Psoas muscle (tissue), 8 donors: ENCODE measurements around the gene IL18R1. TPM values are rescaled to one million over a fixed set of nuclear protein-coding genes. Genes with fewer than 3 reads are reported as not detected.

Source experiments
- ATAC-seq, 4 donors: fragments of 200-7000 bp; cut with Tn5 transposase; one replicate each; pipeline ENCODE4 v1.9.1; 2020; ENCODE audit warnings: moderate library complexity in 3 of 4, mild to moderate bottlenecking in 2 of 4
- DNase-seq, 2 donors: peaks; one replicate each; pipeline ENCODE4 v3.0.0-alpha.2; 2020
- H3K27ac ChIP-seq: fragments of 200-600 bp; one replicate; pipeline ENCODE4 v1.8.0; 2022
- H3K27me3 ChIP-seq, 3 donors: fragments of 200-600 bp in 1 of 3; one replicate each; pipeline versions ENCODE4 v1.6.1 to v1.8.0; 2013 to 2022; ENCODE audit warnings: low read length in 2 of 3, mild to moderate bottlenecking in 2 of 3, moderate library complexity in 1 of 3; ENCODE audit not compliant: insufficient read depth in 3 of 3
- H3K36me3 ChIP-seq, 2 donors: fragments of 200-600 bp in 1 of 2; one replicate each; pipeline versions ENCODE4 v1.6.1 to v1.8.0; 2013 to 2022; ENCODE audit warnings: low read depth in 1 of 2, mild to moderate bottlenecking in 1 of 2, moderate library complexity in 1 of 2; ENCODE audit not compliant: insufficient read depth in 1 of 2
- H3K4me1 ChIP-seq: fragments of 200-600 bp; one replicate; pipeline ENCODE4 v1.8.0; 2022
- H3K4me3 ChIP-seq: fragments of 200-600 bp; one replicate; pipeline ENCODE4 v1.8.0; 2022; ENCODE audit warnings: mild to moderate bottlenecking
- H3K9me3 ChIP-seq: fragments of 200-600 bp; one replicate; pipeline ENCODE4 v1.8.0; 2022
- WGBS, 3 donors: extraction: QIAGEN DNeasy Blood & Tissue Kit; methylation state at CpG; one replicate each; pipeline versions ENCODE4 v1.1.6 to v1.1.7; 2013; 5-methylcytosine and 5-hydroxymethylcytosine counted together
- intact Hi-C, 2 donors: fragments of 100-400 bp; cut with DNase I; formaldehyde crosslinking; loops; one replicate each; pipeline versions ENCODE4 v1.11.0 to v1.14.2; 2022
- polyA plus RNA-seq, 3 donors: library from polyadenylated mRNA; stranded (reverse); fragments of 200-250 nt; gene quantifications; one replicate each; pipeline ENCODE4 v1.2.3, GENCODE V29; 2013
- total RNA-seq, 4 donors: library from RNA; stranded (reverse); fragmentation: NEBNext Ultra II Directional in 2 of 4; extraction: Animal tissue kit (Norgen Biotek cat#: 25700) in 2 of 4; gene quantifications; one replicate each; pipeline versions ENCODE4 v1.2.1 to v1.2.4, GENCODE V29; 2021 to 2023
- TF ChIP-seq, protein P1 (sequence below): fragments of 200-600 bp; IDR thresholded peaks from one replicate; pipeline ENCODE4 v1.8.0; 2022; ENCODE audit warnings: antibody characterized with exemption
- donor health status: healthy with polysubstance abuse.
- donor health status: DM: no; HTN: no; CAD: no; lungs with moderate emphysema.
- donor health status: Bipolar disorder and iron deficiency.
- donor health status: healthy.
- donor health status: DM: yes; HTN: yes; CAD: no.
- donor health status: DM: no; HTN: no; CAD: no.
- donor health status: DM: no; HTN: no; CAD: no.
- donor health status: DM: yes; HTN: yes; CAD: no.

IL18R1 gene
- total and polyA plus RNA-seq, 7 donors: 0.26 to 2.1 (median 0.83) TPM

DNA sequence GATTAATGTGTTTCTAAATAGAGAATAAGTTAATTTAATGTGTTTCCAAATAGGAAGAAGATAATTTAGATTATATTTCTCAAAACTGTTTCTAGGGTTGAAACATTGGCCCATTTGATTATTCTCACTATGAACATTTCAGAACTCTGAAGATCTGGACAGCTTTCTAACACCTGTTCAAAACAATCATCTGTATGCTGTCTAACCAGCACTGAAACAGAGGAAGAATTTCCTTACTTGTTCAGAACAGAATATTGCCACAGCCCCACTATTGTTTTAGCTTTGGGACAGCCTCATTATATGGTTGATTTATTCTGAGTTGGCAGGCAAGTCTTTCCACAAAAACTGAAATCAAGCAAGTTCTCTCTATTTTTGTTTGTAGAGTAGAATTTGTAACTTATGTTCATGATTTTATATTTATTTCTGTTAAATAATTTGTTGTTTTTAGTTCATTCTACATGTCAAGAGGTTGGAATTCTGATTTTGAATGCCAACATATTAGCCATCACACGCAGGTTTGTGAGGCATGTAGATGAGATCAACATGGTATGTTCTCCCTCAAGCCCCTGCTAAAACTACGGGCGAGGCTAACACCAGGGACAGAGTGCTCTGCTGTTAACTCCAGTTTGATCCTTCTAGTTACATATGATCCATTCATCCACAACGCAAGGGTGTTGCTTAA lies 78.5 kb downstream of the IL18R1 start:
- H3K4me3 ChIP-seq: no peak overlapping the region
- H3K9me3 ChIP-seq: no peaks in the 10 kb centered on the region
- TF ChIP-seq, protein P1, sequence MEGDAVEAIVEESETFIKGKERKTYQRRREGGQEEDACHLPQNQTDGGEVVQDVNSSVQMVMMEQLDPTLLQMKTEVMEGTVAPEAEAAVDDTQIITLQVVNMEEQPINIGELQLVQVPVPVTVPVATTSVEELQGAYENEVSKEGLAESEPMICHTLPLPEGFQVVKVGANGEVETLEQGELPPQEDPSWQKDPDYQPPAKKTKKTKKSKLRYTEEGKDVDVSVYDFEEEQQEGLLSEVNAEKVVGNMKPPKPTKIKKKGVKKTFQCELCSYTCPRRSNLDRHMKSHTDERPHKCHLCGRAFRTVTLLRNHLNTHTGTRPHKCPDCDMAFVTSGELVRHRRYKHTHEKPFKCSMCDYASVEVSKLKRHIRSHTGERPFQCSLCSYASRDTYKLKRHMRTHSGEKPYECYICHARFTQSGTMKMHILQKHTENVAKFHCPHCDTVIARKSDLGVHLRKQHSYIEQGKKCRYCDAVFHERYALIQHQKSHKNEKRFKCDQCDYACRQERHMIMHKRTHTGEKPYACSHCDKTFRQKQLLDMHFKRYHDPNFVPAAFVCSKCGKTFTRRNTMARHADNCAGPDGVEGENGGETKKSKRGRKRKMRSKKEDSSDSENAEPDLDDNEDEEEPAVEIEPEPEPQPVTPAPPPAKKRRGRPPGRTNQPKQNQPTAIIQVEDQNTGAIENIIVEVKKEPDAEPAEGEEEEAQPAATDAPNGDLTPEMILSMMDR: no peak
- no peak overlapping the region for H3K27ac ChIP-seq
- H3K36me3 ChIP-seq: no peaks in the 10 kb centered on the region
- H3K4me1 ChIP-seq: no peaks in the 10 kb centered on the region
- WGBS, 3 donors: 44 to 61% (median 50%) methylated on average over 4 of the region's 4 CpGs
- no peak for DNase-seq
- no peak for ATAC-seq
- H3K27me3 ChIP-seq: no peaks in the 10 kb centered on the region
- intact Hi-C loops: no loop called here

- no peak for ATAC-seq
- no peak for DNase-seq
- H3K4me3 ChIP-seq: no peak overlapping the region
- no peaks in the 10 kb centered on the region for H3K27me3 ChIP-seq
- no peaks in the 10 kb centered on the region for H3K4me1 ChIP-seq
- intact Hi-C loops: no loop called here
- WGBS, 3 donors: 89 to 93% (median 92%) methylated on average over 2 of the region's 2 CpGs
- no peak overlapping the region for H3K27ac ChIP-seq
- H3K9me3 ChIP-seq: no peaks in the 10 kb centered on the region
- TF ChIP-seq, protein P1: no peak
- H3K36me3 ChIP-seq: no peaks in the 10 kb centered on the region
These were observed 79.2 kb downstream of the IL18R1 start for GRCh38 chr2:102434655-102435381.

GRCh38 chr2:102435741-102436140 lies 80.1 kb downstream of the IL18R1 start:
- H3K27me3 ChIP-seq: no peaks in the 10 kb centered on the region
- WGBS, 3 donors: 79 to 93% (median 88%) methylated on average over 2 of the region's 2 CpGs
- no peaks in the 10 kb centered on the region for H3K4me1 ChIP-seq
- H3K4me3 ChIP-seq: no peak overlapping the region
- H3K9me3 ChIP-seq: no peaks in the 10 kb centered on the region
- H3K27ac ChIP-seq: no peak overlapping the region
- no peaks in the 10 kb centered on the region for H3K36me3 ChIP-seq
- TF ChIP-seq, protein P1: no peak
- ATAC-seq (no peak), DNase-seq (no peak)
- intact Hi-C loops: no loop called here

DNA sequence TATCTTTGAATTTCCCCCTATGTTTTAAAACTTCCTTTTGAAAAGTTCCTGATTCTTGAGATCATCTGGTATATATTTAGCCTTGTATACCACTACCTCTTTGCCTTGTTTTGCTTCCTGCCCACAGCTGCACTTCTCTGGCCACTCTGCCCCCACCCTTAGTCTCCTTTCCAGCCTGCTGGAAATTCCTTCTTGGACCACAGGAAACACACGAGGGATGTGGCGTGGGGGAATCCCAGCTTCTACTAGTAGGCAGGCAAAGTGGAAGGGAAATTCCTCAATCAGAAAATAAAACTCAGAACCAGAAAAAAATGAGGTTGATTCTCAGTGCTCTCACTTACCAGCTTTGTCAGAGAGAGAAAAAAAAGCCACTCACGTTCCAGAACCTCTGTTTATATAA lies 80.7 kb downstream of the IL18R1 start:
- DNase-seq (no peak), ATAC-seq (no peak)
- 24 to 27% (median 27%) methylated on average over 3 of the region's 3 CpGs for WGBS, 3 donors
- TF ChIP-seq, protein P1: no peak
- intact Hi-C loops: no loop called here
- Histone ChIP-seq H3K4me3 (no peak overlapping the region), H3K36me3 (no peaks in the 10 kb centered on the region), H3K4me1 (no peaks in the 10 kb centered on the region), H3K27ac (no peak overlapping the region), H3K27me3 (no peaks in the 10 kb centered on the region), H3K9me3 (no peaks in the 10 kb centered on the region)
